Activated CD8-positive, alpha-beta memory T cell treated with anti-CD3 and anti-CD28 coated beads, Interleukin-2, amount 50 U/mL, for 24 hours (primary cell): ENCODE results near the gene DENND4A.
"Not testable (repeated sequence)": the region's sequence is repeated elsewhere in the genome, so short reads cannot be mapped to it uniquely, and the experiment has no call there.

Experiments
- DNase-seq: peaks from one replicate; pipeline ENCODE4 v3.0.0-alpha.2; 2020; ENCODE audit errors: extremely low read depth

DENND4A gene

GRCh38 chr15:65818927-65819562, 27.0 kb upstream of the DENND4A start:
- no peak for DNase-seq

- no peak for DNase-seq
These were observed 24.3 kb upstream of the DENND4A start for GRCh38 chr15:65816441-65816840.

DNA sequence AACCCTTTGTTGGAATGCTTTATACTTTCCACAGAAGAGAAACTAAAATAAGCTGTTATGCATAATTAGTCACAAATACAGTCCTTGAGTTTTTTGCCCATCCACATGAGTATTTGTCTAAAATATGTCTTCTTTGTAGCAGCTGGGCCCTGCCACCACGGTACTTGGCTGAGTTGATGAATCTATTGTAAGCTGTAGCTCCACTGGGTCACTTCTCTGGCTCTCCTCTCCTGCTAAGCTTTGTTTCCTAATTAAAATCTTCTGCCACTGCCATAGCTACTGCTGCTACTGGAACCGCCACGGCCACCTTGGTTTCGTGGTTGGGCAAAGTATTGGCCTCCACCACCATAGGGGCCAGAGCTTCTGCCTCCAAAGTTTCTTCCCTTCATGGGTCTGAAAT, 23.9 kb upstream of the DENND4A start:
- DNase-seq: not testable (repeated sequence)

GRCh38 chr15:65814271-65814670, 22.2 kb upstream of the DENND4A start:
- DNase-seq: not testable (repeated sequence)

DNA sequence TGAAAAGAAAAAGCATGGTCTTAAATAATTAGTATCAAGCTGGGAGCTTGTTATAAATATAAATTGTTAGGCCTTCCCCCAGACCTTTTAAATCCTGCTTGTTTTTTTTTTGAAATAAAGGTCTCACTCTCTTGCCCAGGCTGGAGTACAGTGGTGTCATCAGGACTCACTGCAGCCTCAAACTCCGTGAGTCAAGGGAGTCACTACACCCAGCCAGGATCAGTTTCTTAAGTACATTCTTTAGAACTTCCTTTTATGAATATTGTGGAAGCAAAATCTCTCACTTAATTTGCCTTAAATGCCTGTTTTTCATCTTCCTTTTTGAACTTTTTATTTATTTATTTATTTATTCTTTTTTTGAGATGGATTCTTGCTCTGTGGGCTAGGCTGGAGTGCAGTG, 20.8 kb upstream of the DENND4A start:
- no peak for DNase-seq

GRCh38 chr15:65812467-65812866, 20.4 kb upstream of the DENND4A start:
- DNase-seq: no peak

GRCh38 chr15:65811835-65812234, 19.7 kb upstream of the DENND4A start:
- no peak for DNase-seq

DNA sequence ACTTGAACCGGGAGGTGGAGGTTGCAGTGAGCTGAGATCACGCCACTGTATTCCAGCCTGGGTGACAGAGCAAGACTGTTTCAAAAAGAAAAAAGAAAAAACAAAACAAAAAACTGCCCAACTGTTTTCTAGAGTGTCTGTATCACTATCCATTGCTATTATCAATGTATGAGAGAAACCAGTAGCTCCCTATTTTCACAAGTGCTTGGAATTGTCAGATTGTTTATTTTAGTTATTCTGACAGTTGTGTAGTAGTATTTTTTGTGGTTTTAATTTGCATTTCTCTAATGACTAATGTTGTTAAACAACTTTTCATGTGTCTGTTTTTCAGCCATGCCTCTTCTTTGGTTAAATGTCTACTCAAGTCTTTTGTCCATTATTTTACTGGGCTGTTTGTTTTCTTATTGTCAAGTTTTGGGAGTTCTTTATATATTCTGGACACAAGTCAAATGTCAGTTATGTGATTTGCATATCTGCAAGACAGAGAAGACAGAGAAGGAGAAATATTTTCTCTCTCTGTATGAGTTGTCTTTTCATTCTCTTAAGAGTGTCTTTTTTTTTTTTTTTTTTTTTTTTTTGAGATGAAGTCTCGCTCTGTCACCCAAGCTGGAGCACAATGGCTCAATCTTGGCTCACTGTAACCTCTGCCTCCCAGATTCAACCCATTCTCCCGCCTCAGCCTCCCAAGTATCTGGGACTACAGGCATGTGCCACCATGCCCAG, 19.1 kb upstream of the DENND4A start:
- DNase-seq: not testable (repeated sequence)

- no peak for DNase-seq
These were observed 14.3 kb upstream of the DENND4A start for GRCh38 chr15:65806397-65806796.

- no peak for DNase-seq
These were observed 13.1 kb upstream of the DENND4A start for GRCh38 chr15:65805019-65805745.

GRCh38 chr15:65804252-65804931, 12.3 kb upstream of the DENND4A start:
- no peak for DNase-seq

DNA sequence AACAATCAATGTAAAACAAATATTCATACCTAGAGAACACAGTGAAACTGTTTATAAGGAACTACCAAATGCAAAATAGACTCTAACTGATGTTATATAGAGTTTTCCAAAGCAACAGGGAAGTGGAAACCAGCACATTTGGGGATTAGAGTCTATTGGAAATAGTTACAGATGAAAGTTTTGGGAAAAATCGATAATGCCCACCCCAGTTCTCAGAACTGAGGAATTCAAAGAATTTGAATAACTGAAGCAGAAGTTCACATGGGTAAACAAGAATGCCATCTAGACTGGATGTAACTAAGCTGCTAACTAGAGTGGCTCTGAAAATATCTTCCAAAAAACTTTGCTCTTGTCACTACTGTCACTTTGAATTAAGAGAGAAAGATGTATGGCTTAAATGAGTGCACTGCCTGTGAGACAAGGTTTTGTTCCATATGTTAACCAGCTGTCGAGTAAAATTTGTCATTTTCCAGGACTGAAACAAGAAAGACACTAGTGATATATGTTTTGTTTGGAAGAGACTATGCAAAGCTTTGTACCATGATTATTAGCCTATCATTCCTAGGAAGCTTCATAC, 9.2 kb upstream of the DENND4A start:
- no peak for DNase-seq

- DNase-seq: no peak
These were observed 4.6 kb upstream of the DENND4A start for GRCh38 chr15:65796610-65797078.

- no peak for DNase-seq
These were observed 3.6 kb upstream of the DENND4A start for GRCh38 chr15:65795663-65796216.

- DNase-seq: no peak
These were observed 1.7 kb upstream of the DENND4A start for GRCh38 chr15:65793818-65794104.

DNA sequence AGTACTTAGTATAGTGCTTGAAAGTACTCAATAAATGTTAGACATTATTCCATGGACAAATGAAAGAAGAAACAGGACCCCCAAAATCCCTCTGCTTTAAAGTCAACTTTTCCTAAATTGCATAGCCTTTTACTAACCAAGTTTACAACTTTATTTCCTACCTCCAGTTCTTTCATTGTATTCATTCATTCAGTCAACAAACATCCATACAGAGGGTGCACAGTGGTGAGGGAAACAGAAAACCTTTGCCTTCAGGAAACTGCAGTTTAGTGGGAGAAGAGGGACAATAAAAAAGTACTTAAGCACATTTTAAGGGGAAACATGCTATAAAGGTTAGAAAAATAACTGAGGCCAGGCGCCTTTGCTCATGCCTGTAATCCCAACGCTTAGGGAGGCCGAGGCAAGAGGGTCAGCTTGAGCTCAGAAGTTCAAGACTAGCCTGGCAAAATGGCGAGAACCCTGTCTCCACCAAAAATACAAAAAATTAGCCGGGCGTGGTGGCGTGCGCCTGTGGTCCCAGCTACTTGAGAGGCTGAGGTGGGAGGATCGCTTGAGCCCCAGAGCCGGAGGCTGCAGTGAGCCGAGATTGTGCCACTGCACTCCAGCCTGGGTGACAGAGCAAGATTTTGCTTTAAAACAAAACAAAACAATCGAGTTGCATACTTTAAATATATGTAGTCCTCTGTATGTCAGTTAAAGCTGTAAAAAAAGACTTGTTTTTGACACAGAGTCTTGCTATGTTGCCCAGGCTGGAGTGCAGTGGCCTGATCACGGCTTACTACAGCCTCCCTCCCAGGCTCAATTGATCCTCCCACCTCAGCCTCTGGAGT, 1.1 kb upstream of the DENND4A start:
- no peak for DNase-seq

DNA sequence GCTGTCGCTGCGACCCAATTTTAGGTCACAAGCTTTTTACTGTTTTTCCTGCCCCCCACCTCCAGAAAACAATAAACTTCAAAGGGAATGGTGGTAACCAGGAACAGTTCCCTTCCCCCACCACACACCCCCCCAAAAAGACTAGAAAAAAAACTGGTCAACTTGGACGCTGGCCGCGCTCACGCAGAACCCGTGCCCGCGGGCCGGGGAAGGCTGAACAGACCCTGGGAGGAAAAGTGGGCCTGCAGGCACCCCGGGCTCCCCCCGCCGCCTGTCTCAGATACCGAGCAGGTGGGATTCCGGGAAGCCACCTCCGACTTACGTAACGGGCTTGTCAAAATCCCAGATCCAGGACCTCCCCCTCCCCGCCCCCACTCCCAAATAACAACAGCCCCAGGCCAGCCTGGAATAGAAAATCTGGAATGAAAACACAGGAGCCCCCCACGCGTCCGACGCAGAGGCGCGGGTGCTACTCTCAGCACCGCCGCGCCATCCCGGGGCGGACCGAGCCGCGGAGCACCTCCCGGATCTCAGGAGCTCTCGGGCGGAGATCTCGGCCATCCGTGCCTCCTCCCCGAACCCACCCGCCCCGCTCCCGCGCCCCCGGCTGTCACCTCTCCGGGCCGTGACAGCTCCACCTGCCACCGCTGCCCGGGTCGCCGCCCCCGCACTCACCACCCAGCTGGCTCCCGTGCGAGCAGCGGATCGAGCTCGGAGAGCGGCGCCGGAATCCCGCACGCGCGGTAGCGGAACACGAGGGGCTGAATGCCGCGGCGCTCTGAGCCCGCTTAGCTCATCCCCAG, 557 bp downstream of the DENND4A start:
- DNase-seq: no peak

DNA sequence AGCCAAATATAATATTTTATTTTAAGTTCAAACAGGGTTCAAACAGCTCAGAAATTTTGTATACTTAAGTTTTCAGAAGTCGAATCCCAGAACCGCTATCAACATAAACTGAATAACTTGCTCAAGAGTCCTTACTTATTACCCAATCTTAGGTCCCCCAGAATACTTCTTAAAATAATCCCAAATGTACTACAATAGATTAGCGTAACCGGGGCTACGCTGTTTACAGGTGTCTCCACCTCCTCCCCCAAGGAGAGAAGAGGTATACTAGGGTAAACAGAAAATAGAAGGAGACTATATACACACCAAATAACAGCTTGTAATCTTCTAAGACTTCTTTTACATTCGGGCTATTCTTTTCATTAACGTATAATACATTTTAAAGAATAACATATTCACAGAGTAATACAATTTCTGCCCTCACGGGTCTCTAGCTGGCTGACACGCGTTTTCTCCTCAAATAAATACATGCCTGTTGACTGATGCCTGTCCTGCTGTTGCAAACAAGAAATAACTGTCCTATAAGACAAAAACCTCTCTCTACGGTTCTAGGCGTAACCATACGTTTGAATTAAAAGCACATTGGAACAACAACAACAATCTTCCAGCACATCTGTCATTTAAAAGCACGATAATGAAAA, 1.3 kb downstream of the DENND4A start:
- no peak for DNase-seq

GRCh38 chr15:65789759-65790425, 2.2 kb downstream of the DENND4A start:
- DNase-seq: no peak
